Measurements from ENCODE around the gene MCRIP2.
"Not testable (repeated sequence)": the region's sequence is repeated elsewhere in the genome, so short reads cannot be mapped to it uniquely, and the experiment has no call there.

MCRIP2 gene

DNA sequence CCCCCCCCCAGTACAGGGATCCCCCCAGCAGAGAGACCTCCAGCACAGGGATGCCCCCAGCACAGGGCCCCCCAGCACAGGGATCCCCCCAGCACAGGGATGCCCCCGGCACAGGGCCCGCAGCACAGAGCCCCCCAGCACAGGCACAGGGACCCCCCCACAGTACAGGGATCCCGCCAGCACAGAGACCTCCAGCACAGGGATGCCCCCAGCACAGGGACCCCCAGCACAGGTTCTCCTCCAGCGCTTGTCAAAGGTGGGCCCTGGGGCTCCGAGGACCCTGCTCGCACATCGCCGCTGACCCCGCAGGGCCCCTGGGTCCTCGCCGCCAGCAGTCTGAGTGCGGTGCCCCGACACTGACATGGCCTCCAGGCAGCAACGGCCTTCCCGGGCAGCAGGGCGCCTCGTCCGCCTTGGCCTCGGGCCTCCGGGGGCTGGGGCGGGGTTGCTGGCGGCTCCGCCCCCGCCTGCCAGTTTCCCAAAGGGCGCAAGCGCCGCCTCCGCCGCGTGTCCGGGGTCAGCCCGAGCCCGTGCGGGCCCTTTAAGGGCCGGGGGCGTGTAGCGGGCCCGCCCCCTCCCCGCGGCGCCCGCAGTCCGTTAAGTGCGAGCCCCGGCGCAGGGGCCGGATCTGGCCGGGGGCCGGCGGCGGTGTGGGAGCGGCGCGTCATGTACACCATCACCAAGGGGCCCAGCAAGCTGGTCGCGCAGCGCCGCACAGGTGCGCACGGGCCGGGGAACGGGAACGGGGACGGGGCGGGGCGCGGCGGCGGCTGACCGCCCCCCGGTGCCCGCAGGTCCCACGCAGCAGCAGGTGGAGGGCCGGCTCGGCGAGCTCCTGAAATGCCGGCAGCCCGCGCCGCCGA is at the start of gene MCRIP2:
Gene MCRIP2, plus strand, starts transcription at position 503 of the 863 bp plus-strand sequence. Its CDS starts 164 bp downstream, at position 667.
- peak; percentile 83 for DNase-seq (ENCODE audit: low read depth, low spot score)

DNA sequence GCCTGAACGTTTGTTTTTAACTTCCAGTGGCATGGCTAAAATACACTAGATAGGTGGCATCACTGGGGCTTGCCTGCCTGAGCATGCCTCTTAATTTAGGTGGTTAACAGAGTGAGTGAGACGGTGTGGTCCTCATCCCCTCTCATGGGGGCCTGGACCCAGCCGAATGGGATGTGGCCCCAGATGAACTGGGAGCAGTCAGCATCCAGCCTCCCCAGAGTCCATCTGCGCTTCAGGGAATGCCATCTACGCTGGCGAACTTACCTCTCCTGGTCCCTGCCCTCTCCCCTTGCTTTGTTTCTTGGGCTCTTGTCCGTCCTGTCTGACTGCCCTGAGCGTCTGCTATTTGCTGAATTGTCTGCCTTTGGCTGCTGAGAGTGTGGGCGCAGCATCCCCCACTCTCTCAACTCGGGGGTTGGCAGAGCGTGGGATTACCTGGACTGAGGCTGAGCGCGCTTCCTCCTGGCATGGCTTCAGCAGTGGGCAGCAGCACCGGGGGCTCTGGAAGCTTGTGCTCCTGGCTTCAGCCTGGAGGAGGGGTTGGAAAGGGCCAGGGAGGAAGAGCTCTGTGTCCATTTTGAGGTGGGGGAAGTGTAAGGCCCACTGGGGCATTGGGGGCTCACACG is 49.6 kb upstream of the MCRIP2 start:
- no peak for DNase-seq (ENCODE audit: low read depth, low spot score)

- DNase-seq (ENCODE audit: low read depth, low spot score): no peak
These were observed 48.9 kb upstream of the MCRIP2 start for GRCh38 chr16:592518-593306.

DNA sequence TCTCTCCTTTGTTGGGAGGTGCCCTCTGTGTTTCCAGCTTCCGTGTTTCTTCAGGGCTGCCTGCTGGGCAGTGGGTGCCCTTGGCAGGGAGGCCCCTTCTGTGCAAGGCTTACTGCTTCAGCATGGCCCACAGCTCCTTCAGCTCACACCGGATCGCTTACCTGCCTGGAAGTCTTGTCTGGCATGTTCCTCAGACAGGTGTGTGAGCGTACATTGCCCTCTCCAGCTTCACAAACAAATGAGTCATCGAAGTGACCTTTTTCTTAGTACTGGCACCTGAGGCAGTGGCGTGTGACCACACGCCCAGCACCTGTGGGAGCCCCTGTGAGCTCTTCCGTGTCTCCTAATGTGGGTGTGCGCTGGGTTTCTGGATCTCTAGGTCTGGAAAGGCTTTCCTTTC is 48.2 kb upstream of the MCRIP2 start:
- no peak for DNase-seq (ENCODE audit: low read depth, low spot score)

- no peak for DNase-seq (ENCODE audit: low read depth, low spot score)
These were observed 47.8 kb upstream of the MCRIP2 start for GRCh38 chr16:593807-594206.

DNA sequence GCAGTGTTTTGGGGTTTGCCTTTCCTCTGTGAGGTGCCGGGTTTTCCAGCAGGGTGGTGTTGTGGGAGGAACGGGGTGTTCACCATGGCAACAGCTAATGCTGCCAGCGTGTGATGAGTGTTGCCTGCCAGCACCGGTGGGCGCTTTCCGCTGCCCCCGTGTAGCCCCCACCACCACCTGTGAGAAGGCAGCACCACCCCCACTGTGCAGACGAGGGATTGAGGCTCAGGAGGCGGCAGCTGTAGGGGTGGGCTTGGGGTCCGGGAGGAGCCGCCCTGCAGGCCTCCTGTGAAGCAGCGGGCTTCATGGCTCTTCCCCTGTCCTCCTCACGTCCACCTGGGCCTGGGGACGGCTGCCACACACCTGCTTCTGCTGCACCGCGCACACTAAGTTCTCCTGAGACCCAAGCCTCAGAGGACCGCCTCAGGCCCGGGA is 46.5 kb upstream of the MCRIP2 start:
- no peak for DNase-seq (ENCODE audit: low read depth, low spot score)

GRCh38 chr16:595942-596735 is 45.5 kb upstream of the MCRIP2 start:
- DNase-seq (ENCODE audit: low read depth, low spot score): no peak

DNA sequence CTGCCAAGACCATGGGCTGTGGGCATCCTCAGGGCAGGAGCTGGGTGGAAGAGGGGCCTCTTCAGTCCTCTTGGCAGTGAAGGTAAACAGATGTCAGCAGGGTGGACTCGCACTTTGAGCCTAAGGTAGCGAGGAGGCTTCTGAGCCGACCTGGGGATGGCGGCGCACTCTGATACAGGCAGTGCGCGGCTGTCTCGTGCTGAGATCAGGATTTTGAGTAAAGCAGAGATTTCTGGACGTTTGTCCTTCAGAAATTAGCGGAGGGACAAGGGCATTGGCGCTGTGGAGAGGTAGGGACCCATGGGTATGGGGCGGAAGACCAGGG is 44.9 kb upstream of the MCRIP2 start:
- DNase-seq (ENCODE audit: low read depth, low spot score): no peak

DNA sequence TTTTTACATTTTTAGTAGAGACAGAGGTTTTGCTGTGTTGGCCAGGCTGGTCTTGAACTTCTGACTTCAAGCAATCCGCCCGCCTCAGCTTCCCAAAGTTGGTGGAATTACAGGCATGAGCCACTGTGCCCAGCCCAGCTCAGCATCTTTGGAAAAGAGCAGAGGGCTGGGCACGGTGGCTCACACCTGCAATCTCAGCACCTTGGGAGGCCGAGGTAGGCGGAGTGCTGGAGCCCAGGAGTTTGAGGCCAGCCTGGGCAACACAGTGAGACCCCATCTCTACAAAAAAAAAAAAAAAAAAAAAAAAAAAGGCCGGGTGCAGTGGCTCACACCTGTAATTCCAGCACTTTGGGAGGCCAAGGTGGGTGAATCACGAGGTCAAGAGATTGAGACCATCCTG is 44.0 kb upstream of the MCRIP2 start:
- DNase-seq (ENCODE audit: low read depth, low spot score): not testable (repeated sequence)

- no peak for DNase-seq (ENCODE audit: low read depth, low spot score)
These were observed 42.5 kb upstream of the MCRIP2 start for GRCh38 chr16:598823-599739.

DNA sequence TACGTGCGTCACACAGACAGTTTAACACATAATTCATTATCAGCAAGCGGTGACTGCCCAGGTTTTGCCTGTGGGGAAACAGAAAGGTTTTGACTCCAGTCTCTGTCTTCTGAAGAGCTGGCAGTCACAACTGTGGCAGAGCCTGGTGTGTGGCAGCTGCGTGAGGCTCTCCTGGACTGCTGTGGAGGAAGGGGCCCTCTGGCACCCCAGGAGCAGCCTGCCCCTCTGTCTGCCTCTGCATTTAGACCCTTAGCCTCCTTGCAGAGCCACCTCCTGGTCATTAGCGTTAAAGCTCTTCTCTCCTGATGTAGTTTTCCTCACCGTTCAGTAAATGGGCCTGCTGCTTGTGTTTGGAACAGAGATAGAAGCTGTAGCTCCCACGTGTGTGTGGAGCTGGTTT is 40.8 kb upstream of the MCRIP2 start:
- peak; percentile 43 for DNase-seq (ENCODE audit: low read depth, low spot score)

DNA sequence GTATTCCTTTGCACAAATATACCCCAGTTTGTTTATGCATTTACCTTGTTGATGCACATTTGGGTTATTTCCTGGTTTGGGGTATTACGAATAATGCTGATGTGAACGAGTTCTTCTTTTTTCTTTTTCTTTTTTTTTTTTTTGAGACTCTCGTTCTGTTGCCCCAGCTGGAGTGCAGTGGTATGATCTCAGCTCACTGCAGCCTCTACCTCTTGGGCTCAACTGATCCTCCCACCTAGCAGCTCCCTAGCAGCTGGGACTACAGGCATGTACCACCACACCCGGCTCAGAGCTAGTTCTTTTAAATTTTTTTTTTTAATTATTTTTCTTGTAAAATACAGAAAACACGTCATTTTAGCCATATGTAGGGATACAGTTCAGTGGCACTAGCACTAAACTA is 37.7 kb upstream of the MCRIP2 start:
- no peak for DNase-seq (ENCODE audit: low read depth, low spot score)

DNA sequence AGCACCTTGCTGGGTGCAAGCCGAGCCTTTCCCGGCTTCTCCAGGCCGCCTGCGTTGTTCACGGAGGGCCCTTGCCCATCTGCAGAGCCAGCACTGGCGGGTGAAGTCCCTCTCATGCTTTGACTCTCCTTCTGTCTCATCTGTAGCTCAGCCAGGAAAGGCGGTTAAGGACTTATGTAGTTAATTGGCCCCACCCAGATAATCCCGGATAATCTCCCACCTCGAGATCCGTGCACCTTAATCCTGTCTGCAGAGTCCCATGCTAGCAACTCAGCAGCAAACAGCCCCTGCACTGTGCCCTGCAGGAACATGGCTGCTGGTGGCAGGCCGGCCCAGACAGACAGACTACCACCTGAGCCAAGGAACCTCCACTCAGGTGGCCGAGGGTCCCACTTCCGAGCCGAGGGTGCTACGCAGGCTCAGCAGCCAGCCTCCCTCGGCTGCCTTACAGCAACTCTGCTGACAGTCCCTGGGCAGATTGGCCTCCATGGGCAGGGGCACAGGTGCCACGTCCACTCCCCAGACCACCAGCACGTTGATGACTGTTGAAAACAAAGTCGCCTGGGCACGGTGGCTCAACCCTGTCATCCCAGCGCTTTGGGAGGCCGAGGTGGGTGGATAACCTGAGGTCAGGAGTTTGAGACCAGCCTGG is 34.8 kb upstream of the MCRIP2 start:
- DNase-seq (ENCODE audit: low read depth, low spot score): no peak

DNA sequence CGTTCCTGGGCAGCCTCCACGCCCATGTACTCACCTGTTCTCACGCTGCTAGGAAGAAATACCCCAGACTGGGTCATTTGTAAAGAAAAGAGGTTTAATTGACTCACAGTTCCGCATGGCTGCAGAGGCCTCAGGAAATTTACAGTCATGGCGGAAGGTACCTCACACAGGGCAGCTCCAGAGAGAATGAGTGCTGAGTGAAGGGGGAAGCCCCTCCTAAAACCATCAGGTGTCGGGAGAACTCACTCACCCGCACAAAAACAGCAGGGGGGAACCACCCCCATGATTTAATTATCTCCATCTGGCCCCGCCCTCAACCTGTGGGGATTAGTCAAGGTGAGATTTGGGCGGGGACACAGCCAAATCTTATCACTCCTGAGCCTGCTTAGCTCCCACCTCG is 33.6 kb upstream of the MCRIP2 start:
- no peak for DNase-seq (ENCODE audit: low read depth, low spot score)

DNA sequence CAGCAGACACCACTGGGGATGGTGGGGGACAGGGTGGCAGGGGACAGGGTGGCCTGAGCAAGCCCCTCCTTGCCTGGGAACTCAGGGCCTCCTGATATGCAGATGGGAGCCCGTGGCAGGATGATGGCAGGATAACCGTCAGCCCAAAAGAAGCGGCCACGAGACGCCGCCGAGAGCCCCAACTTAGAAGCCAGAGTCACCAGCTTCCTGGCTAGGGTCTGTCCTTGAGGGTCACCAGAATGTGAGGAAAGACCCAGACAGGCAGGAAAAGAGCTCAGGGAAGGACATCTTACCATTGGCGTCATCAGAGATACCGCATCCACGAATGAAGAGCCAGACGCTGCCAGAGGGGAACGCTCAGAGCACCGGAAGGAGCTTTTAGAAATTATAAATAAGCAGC is 32.3 kb upstream of the MCRIP2 start:
- DNase-seq (ENCODE audit: low read depth, low spot score): no peak

DNA sequence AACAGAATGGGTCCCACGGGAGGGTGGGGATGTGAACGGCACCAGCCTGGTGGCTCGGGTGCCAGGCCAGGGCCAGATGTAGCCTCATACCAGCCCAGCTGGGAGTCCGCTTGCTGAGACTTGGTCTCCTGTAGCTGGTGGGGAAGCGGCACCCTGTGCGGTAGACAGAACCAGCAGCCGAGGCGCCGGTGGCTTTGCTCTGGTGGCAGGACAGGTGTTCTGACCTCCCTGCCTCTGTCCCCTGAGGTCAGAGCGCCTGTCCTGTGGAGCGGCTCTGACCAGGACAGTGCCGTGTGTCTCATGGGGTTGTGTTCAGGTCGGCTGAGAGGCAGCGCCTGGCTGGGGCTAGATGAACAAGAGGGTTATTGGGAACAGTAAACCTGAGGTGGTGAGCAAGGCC is 31.6 kb upstream of the MCRIP2 start:
- no peak for DNase-seq (ENCODE audit: low read depth, low spot score)

DNA sequence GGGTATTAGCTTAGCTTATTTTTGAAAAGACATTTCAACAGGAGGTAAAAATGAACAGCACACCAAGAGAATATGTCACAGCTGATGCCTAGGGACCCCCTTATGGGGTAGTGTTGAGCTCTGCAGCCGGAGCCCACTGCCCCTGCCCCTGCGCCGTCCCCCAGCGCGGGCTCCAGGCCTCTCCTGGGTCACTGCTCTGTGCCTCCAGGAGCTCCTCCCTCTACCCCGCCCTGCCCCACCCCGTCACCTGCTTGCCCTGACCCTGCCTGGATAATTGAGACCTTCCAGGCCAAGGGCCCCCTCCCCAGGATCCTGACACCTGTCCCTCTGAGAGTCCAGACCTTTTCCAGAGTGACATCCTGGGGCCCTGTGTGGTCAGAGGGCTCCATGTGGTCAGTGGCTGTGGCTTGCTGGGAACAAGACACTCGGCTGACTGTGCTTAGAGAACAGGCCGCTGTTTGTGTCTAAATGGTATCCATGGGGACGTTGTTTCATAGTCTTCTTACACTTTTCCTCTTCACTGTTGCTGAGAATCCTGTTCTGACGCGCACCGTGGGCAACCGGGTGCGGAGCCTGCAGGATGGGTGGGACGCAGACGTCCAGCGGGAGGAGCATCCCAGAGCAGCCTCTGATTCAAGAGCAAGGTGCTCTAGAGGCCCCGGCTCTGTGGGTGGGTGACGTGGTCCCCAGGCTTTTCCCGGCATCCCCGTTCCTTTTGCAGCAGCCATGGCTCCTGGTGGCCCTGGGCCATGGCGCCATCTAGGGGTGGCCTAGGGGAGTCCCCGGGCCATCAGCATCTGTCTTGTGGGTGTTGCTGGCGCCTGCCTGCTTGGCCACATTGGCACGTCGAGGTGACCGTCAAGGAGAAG is 30.9 kb upstream of the MCRIP2 start:
- peak; percentile 65 for DNase-seq (ENCODE audit: low read depth, low spot score)

DNA sequence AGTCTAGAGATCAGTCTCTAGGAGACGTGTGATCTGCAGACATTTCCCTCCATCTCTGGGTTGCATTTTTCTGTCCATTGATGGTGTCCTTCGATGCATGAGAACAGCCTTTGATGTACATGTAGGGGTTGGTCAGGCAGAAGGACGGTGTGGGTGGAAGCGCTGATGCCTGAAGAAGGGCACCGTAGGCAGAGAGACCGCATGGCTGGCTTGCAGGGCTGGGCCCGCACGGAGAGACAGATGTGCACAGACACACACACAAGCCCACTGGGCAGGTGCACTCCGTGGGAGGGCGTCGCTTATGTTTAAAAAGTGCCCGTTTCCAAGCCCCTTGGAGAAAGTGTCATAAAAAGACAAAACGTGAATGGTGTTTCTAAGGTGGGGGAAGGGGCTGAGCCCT is 26.5 kb upstream of the MCRIP2 start:
- no peak for DNase-seq (ENCODE audit: low read depth, low spot score)

Data from ELF-1 (cell line).